LNCaP clone FGC (cell line): ENCODE data around the gene ADCYAP1R1.

Source experiments
- DNase-seq: peaks from one replicate; pipeline ENCODE4 v3.0.0-alpha.2; 2011; ENCODE audit warnings: low read depth
- H3K4me3 ChIP-seq: 2 replicates; pipeline ENCODE4 v1.5.1; 2011; ENCODE audit warnings: mild to moderate bottlenecking, low read depth, low read length, control low read depth
- TF ChIP-seq, protein P1 (sequence below): IDR thresholded peaks from 2 replicates; pipeline ENCODE4 v1.5.1; 2012; ENCODE audit warnings: mild to moderate bottlenecking; ENCODE audit not compliant: control insufficient read depth, insufficient read depth; ENCODE audit errors: extremely low read depth

The ADCYAP1R1 gene

GRCh38 chr7:31110331-31111108 lies 58.4 kb downstream of the ADCYAP1R1 start:
- H3K4me3 ChIP-seq, result no peak overlapping the region
- no peak for DNase-seq
- TF ChIP-seq, protein P1, sequence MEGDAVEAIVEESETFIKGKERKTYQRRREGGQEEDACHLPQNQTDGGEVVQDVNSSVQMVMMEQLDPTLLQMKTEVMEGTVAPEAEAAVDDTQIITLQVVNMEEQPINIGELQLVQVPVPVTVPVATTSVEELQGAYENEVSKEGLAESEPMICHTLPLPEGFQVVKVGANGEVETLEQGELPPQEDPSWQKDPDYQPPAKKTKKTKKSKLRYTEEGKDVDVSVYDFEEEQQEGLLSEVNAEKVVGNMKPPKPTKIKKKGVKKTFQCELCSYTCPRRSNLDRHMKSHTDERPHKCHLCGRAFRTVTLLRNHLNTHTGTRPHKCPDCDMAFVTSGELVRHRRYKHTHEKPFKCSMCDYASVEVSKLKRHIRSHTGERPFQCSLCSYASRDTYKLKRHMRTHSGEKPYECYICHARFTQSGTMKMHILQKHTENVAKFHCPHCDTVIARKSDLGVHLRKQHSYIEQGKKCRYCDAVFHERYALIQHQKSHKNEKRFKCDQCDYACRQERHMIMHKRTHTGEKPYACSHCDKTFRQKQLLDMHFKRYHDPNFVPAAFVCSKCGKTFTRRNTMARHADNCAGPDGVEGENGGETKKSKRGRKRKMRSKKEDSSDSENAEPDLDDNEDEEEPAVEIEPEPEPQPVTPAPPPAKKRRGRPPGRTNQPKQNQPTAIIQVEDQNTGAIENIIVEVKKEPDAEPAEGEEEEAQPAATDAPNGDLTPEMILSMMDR, result no peak

DNA sequence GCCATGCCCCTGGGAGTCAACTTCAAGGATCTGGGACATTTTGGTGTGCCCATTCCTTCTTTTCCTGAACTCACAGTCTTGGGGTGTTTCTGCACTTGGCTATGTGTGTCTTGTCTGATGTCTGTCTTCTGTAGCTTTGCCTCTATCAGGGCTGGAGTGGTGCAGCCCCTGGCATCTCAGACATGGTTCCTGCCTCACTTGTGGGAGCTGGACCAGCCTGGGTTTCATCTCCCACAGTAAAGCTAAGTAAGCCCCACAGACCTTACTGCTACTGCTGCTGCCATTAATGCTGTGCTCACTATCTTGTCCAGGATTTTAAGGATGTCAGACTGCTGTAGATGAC lies 59.0 kb downstream of the ADCYAP1R1 start:
- TF ChIP-seq, protein P1, result no peak
- no peak overlapping the region for H3K4me3 ChIP-seq
- no peak for DNase-seq

- H3K4me3 ChIP-seq, result no peak overlapping the region
- no peak for DNase-seq
- TF ChIP-seq, protein P1, result no peak
Observed at GRCh38 chr7:31113660-31114059, 61.6 kb downstream of the ADCYAP1R1 start.

DNA sequence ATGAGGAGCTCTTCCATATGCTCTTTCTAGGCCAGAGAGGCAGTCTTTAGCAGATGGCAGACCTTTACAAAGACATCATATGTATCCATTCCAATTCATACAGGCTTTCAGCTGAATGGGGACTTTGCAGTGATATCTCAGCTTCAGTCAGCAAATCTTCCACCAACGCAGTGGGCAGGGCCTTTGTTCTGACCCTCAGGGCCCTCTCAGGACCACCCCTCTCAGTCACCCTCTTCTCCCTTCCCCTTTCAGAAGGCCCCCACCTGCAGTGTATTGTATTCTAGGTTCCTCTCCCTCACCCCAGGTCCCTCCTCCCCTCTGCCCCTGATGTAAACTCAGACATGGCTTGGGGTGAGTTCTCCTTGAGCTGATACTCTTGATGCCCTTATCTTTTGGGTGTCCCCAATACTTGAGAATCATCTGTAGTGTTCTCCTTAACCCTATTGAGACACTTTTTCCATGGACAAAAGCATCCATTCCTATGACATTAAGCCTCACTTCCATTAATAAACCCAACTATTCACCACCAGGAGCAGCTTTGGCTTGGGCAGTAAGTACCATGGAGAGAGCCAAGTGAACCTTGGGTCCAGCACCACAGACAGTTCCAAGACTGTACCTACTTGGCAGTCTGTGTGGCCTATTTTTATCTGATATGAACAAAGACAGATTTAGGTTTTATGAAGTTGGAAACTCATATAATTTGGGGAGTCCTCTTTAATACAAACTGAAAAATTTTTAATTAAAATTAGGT lies 62.7 kb downstream of the ADCYAP1R1 start:
- DNase-seq, result peak; percentile 23
- TF ChIP-seq, protein P1, result no peak
- no peak overlapping the region for H3K4me3 ChIP-seq

- H3K4me3 ChIP-seq, result no peak overlapping the region
- DNase-seq, result no peak
- TF ChIP-seq, protein P1, result no peak
Observed at GRCh38 chr7:31116615-31117014, 64.5 kb downstream of the ADCYAP1R1 start.

GRCh38 chr7:31119249-31119648 lies 67.1 kb downstream of the ADCYAP1R1 start:
- H3K4me3 ChIP-seq, result no peak overlapping the region
- TF ChIP-seq, protein P1, result no peak
- DNase-seq, result no peak
